HG03558 (cell line): ENCODE results near the gene LRRC74B.
"Not testable (repeated sequence)": the region's sequence is repeated elsewhere in the genome, so short reads cannot be mapped to it uniquely, and the experiment has no call there.

Experiments used
- ATAC-seq: cut with Tn5 transposase; IDR thresholded peaks from one replicate; pipeline ENCODE4 v1.9.1; 2021; ENCODE audit warnings: moderate number of reproducible peaks; ENCODE audit not compliant: unreplicated experiment; ENCODE audit errors: extremely low read depth

The LRRC74B gene

GRCh38 chr22:21051831-21052400 is 6.2 kb downstream of the LRRC74B start:
- ATAC-seq = no peak

- no peak for ATAC-seq
Observed at GRCh38 chr22:21052715-21053459, 7.1 kb downstream of the LRRC74B start.

DNA sequence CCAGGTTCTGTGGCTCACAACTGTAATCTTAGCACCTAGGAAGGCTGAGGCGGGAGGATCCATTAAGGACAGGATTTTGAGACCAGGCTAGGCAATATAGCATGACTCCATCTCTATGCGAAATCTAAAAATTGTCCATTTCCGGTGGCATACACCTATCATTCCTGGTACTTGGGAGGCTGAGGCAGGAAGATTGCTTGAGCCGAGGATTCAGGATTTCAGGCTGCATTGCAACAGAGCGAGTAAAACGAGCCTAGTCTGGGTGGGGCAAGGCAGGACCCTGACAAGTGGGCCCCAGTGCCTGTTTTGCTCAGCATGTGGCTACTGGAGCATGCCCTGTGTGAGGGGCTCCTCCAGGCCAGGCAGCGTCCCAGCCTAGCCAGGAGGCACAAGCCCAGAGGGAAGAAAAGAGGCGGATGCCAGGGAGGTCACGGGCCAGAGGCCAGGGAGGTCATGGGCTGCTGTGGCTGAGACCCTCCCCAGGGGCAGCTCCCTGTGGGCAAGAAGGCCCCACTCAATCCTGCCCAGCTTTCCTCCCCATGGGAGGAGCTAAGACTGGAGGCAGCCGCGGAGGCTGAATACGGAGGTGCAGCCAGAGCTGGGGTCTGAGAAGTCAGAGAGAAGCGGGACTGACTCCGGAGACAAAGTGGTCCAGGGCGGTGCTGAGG is 8.4 kb downstream of the LRRC74B start:
- ATAC-seq = no peak

DNA sequence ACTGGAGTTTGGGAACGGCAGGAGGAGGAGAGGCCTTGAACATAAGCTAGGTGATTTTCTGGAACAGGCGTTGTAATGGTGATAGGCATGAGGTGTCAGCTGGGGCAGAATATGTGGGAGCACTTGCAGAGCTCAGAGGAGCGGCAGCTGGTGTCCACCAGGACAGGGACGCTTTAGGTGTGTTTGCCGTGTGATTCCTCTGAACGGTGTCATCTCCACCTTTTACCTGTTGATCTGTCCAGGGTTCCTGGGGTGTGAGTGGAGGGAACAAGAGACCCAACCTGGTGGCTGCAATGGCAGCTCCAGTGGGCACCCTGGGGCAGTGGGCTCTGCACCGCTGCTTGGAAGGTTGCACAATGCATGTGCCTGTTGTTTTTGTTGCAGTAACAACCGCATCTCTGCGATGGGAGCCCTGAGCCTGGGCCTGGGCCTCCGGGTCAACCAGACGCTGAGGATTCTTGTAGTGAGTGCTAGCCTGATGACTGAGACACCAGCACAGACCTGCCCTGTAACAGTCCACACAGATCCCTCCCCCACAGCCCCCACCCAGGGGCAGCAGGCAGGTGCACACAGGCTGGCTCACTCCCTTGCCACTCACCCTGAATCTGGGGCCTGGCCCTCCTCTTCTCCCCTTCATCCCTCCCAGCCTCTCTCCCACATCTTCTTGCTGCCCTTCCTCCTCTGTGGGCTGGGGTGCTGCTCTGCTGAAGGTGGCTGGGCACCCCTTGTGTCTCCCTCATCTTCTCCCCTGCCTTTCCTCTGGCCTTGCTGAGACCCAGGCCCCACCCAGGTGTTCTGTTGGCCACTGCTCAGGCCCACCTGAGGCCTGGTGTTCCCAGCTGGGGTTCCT is 9.2 kb downstream of the LRRC74B start:
- no peak for ATAC-seq

GRCh38 chr22:21055564-21055834 is 9.8 kb downstream of the LRRC74B start:
- no peak for ATAC-seq

DNA sequence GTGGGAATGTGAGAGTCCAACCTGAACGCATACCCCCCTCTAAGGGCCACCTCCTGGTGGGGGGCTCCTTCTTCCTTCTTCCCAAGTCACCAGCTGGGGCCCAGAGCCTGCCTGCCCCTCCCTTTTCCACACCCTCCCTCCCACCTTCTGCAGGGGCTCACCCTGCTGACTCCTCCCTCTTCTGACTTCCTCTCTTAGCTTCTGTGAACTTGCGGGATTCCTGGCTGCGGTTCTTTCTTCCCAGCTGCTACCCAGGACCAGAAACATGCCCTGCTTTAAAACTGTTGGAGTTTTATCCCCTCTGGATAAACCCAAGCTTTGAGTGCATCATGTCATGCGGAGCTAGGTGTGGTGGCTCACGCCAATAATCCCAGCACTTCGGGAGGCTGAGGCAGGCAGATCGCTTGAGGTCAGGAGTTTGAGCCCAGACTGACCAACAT is 10.2 kb downstream of the LRRC74B start:
- no peak for ATAC-seq

DNA sequence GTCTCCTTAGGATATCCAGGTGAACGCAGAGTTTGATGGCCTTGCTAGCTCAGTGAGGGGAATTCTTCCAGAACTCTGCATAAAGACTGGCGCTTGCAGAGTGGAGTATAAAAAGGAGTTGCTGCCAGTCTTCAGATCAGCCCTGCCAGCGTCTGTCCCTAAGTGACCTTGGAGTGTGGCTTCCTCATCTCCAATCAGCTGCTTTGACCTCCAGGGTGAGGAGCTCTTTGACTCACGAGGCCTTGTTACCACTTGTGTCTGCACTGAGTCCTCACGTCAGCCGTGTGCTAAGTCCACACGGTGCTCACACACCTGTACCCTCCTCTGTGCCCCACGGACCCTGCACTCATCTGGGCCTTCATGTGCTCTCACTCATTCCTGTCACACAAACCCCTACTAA is 14.6 kb downstream of the LRRC74B start:
- ATAC-seq = not testable (repeated sequence)

DNA sequence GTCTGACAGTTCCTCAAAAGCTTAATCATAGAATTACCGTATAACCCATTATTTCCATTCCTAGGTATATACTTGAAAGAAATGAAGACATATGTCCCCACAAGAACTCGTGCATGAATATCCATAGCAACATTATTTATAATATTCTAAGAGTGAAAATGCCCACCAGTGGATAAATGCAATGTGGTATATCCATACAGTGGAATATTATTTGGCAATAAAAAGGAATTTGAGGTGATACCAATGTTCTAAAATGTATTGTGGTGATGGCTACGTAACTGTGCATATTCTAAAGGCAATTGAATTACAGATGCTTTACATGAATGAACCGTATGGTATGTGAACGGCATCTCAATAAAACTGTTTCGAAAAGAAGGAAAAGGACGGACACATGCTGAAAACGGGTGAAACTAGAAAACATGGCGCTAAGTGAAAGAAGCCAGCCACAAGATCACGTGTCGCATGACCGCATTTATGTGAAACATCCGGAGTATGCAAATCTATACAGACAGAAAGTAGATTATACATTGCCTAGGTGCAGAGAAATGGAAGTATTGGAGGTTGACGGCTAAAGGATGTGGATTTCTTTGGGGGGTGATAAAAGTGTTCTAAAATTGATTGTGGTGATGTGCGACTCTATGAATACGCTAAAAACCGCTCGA is 16.0 kb downstream of the LRRC74B start:
- ATAC-seq = not testable (repeated sequence)

DNA sequence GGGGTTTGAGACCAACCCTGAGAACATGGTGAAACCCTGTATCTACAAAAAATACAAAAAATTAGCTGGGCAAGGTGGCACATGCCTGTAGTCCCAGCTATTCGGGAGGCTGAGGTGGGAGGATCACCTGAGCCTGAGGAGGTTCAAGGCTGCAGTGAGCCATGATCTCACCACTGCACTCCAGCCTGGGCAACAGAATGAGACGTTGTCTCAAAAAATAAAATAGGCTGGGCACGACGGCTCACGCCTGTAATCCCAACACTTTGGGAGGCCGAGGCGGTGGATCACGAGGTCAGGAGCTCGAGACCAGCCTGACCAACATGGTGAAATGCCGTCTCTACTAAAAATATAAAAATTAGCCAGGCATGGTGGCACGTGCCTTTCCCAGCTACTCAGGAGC is 18.7 kb downstream of the LRRC74B start:
- ATAC-seq = not testable (repeated sequence)

- no peak for ATAC-seq
Observed at GRCh38 chr22:21064917-21065864, 19.4 kb downstream of the LRRC74B start.

- ATAC-seq = no peak
Observed at GRCh38 chr22:21067075-21067900, 21.5 kb downstream of the LRRC74B start.

- no peak for ATAC-seq
Observed at GRCh38 chr22:21067901-21068680, 22.3 kb downstream of the LRRC74B start.

DNA sequence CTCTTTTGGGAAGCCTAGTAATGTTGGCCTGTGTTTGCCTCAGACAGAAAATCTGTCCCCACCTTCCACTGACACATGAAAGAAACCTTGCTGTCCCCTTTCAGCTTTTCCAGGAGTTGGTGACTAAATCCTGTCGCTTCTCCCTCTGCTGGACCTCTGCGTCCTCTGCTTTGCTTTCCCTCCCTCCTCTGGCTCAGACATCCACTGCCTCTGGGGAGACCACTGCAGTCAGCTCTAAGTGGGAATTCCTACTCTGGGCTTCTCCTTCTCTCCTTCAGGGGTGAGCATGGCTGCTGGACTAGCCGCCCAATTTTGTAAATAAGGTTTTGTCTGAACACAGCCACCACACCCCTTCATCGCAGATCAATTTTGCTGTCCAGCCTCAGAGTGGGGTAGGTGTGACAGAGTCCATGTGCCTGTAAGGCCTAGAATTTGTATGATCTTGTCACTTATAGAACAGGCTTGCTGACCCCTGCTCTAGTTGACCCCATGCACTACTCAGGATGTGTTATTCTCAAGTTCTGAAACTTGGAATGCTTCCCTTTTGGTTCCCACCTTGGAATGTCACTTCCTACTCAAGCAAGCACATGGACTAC is 23.0 kb downstream of the LRRC74B start:
- ATAC-seq = no peak

- ATAC-seq = no peak
Observed at GRCh38 chr22:21069375-21069774, 23.6 kb downstream of the LRRC74B start.

- ATAC-seq = no peak
Observed at GRCh38 chr22:21070690-21071615, 25.2 kb downstream of the LRRC74B start.

- not testable (repeated sequence) for ATAC-seq
Observed at GRCh38 chr22:21071796-21072195, 26.1 kb downstream of the LRRC74B start.
